ENCODE data around the gene SPDYC.

The SPDYC gene

GRCh38 chr11:65206901-65207300 is 36.9 kb downstream of the SPDYC start:
- no peak for DNase-seq (ENCODE audit: low spot score)

DNA sequence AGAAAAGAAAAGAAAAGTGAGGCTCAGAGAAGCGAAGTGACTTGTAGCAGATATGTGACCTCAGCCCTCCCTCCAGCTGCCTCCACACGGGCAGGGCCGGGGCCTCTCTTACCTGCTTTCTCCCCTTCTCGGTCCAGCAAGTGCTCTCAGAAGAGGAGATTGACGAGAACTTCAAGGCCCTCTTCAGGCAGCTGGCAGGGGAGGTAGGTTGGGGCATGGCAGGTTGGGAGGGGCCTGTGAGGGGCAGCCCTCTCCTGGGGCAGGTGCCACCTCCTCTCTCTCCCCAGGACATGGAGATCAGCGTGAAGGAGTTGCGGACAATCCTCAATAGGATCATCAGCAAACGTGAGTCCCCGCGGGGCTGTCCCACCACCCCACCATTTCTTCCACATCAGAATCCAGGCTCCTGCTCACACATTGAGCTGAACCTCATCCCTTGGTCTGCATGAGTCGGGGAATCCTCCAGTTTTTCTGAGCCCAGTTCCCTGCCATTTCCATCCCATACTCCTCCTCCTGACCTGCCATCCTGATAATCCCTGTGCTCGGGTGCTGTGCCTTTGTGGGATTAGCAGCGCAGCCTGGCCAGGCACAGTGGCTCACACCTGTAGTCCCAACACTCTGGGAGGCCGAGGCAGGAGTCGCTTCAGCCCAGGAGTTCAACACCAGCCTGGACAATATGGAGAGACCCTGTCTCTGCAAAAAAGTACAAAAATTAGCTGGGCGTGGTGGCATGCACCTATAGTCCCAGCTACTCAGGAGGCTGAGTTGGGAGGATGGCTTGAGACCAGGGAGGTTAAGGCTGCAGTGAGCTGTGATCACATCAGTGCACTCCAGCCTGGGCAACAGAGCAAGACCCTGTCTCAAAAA is 38.1 kb downstream of the SPDYC start:
- DNase-seq (ENCODE audit: low spot score): no peak

DNA sequence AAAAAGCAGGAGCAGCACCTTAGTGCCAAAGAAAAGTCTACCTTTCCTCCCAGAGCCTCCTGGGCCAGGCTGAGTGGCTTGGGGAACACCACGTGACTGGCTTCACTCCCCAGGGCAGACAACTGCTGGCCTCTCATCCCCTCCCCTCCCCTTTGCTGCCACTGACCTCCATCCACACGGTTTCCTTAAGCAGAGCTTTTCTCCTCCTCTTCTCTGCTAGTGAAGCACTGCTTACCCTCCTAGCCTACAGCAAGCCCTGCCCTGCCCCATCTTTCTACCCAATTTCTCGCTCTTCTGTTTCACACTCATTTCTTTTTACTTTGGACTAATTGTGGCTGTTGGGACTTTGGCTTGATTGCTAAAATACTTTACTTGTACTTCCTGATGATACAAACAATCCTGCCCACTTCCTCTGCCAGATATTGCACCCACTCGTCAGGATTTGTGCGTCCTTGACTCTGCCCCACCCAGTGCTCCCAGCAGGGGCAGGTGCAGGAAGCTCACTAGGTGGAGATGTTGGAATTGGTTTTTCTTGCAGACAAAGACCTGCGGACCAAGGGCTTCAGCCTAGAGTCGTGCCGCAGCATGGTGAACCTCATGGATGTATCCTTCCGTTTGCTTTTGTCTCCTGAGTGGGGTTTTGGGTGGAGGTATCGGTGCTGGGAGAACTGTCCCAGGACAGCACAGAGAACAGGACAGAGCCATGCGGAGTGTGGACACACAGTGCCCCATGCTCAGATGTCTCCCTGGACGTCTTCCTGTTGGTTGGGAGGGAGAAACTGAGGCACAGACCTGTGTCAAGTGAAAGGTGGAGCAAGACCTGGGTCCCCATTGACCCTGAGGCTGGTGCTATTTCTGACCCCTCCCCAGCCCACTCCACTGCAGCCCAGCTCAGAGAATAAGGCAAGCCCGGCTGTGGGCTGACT is 39.0 kb downstream of the SPDYC start:
- no peak for DNase-seq (ENCODE audit: low spot score)

GRCh38 chr11:65209711-65210360 is 39.8 kb downstream of the SPDYC start:
- DNase-seq (ENCODE audit: low spot score): no peak

GRCh38 chr11:65210361-65210731 is 40.3 kb downstream of the SPDYC start:
- DNase-seq (ENCODE audit: low spot score): no peak

- DNase-seq (ENCODE audit: low spot score): no peak
These were observed 40.7 kb downstream of the SPDYC start for GRCh38 chr11:65210748-65211147.

GRCh38 chr11:65211293-65212105 is 41.5 kb downstream of the SPDYC start:
- DNase-seq (ENCODE audit: low spot score): no peak

- no peak for DNase-seq (ENCODE audit: low spot score)
These were observed 42.3 kb downstream of the SPDYC start for GRCh38 chr11:65212226-65212801.

GRCh38 chr11:65213322-65214211 is 43.5 kb downstream of the SPDYC start:
- no peak for DNase-seq (ENCODE audit: low spot score)

DNA sequence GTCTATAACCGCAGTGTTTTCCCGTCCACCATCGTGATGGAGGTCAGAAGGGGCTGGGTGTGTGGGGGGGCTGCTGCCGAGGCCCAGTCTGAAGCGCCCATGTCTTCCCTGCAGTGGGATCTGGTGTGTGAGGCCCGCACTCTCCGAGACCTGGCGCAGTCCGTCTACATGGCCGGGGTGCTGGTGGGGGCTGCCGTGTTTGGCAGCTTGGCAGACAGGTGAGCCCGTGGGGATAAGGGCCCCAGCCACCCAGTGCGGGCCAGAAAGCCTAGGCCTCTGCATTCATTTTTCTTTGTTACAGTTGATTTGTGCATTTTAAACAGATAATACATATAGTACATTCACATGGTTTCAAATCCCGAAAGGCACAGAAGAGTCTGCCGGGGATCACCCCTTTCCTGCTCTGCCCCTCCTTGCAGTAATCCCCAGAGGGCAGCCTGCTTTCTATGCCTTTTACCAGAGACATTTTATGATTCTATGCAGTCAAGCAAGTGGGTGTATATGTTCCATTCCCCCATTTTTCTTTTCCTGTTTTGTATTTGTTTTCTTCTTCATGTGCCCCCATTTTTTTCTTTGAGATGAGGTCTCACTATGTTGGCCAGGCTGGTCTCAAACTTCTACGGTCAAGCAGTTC is 44.3 kb downstream of the SPDYC start:
- DNase-seq (ENCODE audit: low spot score): no peak

DNA sequence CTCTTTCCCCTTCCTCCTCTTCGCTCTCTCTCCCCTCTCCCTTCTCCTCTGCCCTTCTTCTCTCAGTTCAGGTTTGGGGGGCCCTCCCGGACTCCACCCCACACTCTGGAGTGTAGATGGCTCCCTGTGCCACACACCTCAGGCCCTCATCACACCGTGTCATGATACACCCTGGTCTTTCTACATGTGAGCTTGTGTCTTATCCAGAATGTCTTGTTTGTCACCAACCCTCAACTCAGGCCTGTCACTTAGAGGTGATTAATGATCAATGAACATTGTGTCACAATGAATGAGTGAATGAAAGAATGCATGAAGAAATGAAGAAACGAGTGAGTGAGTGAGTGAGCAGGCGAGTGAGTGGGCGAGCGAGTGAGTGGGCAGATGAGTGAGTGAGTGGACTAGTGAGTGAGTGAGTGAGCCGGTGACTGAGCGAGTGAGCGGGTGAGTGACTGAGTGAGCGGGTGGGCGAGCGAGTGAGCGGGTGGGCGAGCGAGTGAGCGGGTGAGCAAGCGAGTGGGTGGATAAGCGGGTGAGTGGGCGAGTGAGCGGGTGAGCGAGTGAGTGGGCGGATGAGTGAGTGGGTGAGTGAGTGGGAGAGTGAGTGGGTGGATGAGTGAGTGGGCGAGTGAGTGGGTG is 45.5 kb downstream of the SPDYC start:
- DNase-seq (ENCODE audit: low spot score): no peak

GRCh38 chr11:65216830-65217229 is 46.8 kb downstream of the SPDYC start:
- no peak for DNase-seq (ENCODE audit: low spot score)

GRCh38 chr11:65217441-65218423 is 47.7 kb downstream of the SPDYC start:
- DNase-seq (ENCODE audit: low spot score): no peak

- DNase-seq (ENCODE audit: low spot score): no peak
These were observed 48.4 kb downstream of the SPDYC start for GRCh38 chr11:65218446-65218845.

- no peak for DNase-seq (ENCODE audit: low spot score)
These were observed 49.8 kb downstream of the SPDYC start for GRCh38 chr11:65219930-65220213.

GRCh38 chr11:65221026-65221425 is 51.0 kb downstream of the SPDYC start:
- no peak for DNase-seq (ENCODE audit: low spot score)
